SK-N-SH (cell line): Measurements from ENCODE around the gene GJA9. TPM values are rescaled to one million over a fixed set of nuclear protein-coding genes. Genes with fewer than 3 reads are reported as not detected.

Experiments
- CTCF ChIA-PET: fragments of 300-600, 350-600 bp; formaldehyde crosslinking; extraction: SDS; loops from one replicate; lab custom pipeline; 2021; lab: Yijun Ruan, JAX
- POLR2A ChIA-PET: fragments of 350-600 bp; sonication (Branson Sonifier 250); formaldehyde crosslinking; extraction: SDS; loops from one replicate; lab custom pipeline; 2020; ENCODE audit warnings: antibody characterized with exemption, inconsistent platforms; lab: Yijun Ruan, JAX
- DNase-seq: peaks from one replicate; pipeline ENCODE4 v3.0.0; 2012
- H2AFZ ChIP-seq: fragments of 200-600 bp; sonication (generic); 2 replicates; pipeline ENCODE4 v1.8.1; 2016; ENCODE audit warnings: antibody characterized with exemption, mild to moderate bottlenecking, low read depth
- H3F3A ChIP-seq: fragments of 200-600 bp; sonication (generic); replicated peaks from 2 replicates; pipeline ENCODE3; 2016; ENCODE audit warnings: antibody characterized with exemption, mild to moderate bottlenecking; ENCODE audit not compliant: insufficient read depth
- H3K27ac ChIP-seq, 2 experiments: fragments of 200-500 bp in 1 of 2; fragments of 200-600 bp in 1 of 2; sonication (Bioruptor generic) in 1 of 2; sonication (generic), shearing (Covaris generic) in 1 of 2; 2 replicates each; pipeline versions ENCODE4 v1.5.1 to v1.6.1; 2014 to 2016; ENCODE audit warnings: low read depth in 2 of 2, inconsistent platforms in 1 of 2, low read length in 1 of 2, mild to moderate bottlenecking in 1 of 2, mixed read lengths in 1 of 2
- H3K27me3 ChIP-seq: fragments of 200-600 bp; sonication (generic), shearing (Covaris generic); 2 replicates; pipeline ENCODE4 v1.6.1; 2016; ENCODE audit warnings: mixed run types; ENCODE audit not compliant: insufficient read depth
- H3K36me3 ChIP-seq, 2 experiments: fragments of 200-500 bp in 1 of 2; fragments of 200-600 bp in 1 of 2; sonication (Bioruptor generic) in 1 of 2; sonication (generic) in 1 of 2; replicated peaks in 1 of 2; 2 replicates each; pipeline versions ENCODE3 to v1.5.1; 2014 to 2016; ENCODE audit warnings: low read length in 1 of 2, mild to moderate bottlenecking in 1 of 2; ENCODE audit not compliant: insufficient read depth in 2 of 2, control insufficient read depth in 1 of 2
- H3K4me1 ChIP-seq, 2 experiments: fragments of 200-500 bp in 1 of 2; fragments of 200-600 bp in 1 of 2; sonication (Bioruptor generic) in 1 of 2; sonication (generic), shearing (Covaris generic) in 1 of 2; 2 replicates each; pipeline versions ENCODE4 v1.5.1 to v1.6.1; 2014 to 2016; ENCODE audit warnings: low read depth in 1 of 2, low read length in 1 of 2, mixed run types in 1 of 2; ENCODE audit not compliant: insufficient read depth in 2 of 2, control insufficient read depth in 1 of 2
- H3K4me2 ChIP-seq: fragments of 200-600 bp; sonication (generic), shearing (Covaris generic); 2 replicates; pipeline ENCODE4 v1.6.1; 2017; ENCODE audit warnings: mixed run types
- H3K4me3 ChIP-seq, 2 experiments: fragments of 200-500 bp in 1 of 2; fragments of 200-600 bp in 1 of 2; sonication (Bioruptor generic) in 1 of 2; sonication (generic), shearing (Covaris generic) in 1 of 2; 2 replicates each; pipeline versions ENCODE4 v1.5.1 to v1.8.1; 2014 to 2016; ENCODE audit warnings: low read depth in 2 of 2, inconsistent platforms in 1 of 2, low read length in 1 of 2, mild to moderate bottlenecking in 1 of 2, mixed read lengths in 1 of 2, moderate library complexity in 1 of 2
- H3K79me2 ChIP-seq: fragments of 200-600 bp; sonication (generic); 2 replicates; pipeline ENCODE4 v1.8.1; 2017; ENCODE audit warnings: mild to moderate bottlenecking; ENCODE audit not compliant: insufficient read depth
- H3K9ac ChIP-seq: fragments of 200-600 bp; sonication (generic); 2 replicates; pipeline ENCODE4 v1.6.1; 2017; ENCODE audit warnings: mixed run types
- H3K9me2 ChIP-seq: fragments of 200-600 bp; sonication (generic); 2 replicates; pipeline ENCODE4 v1.6.1; 2017; ENCODE audit warnings: mixed run types
- H3K9me3 ChIP-seq: fragments of 200-600 bp; sonication (generic); 2 replicates; pipeline ENCODE4 v1.6.1; 2017; ENCODE audit warnings: mixed run types, mild to moderate bottlenecking, moderate library complexity
- H4K20me1 ChIP-seq: fragments of 200-600 bp; sonication (generic); 2 replicates; pipeline ENCODE4 v1.6.1; 2017; ENCODE audit warnings: mild to moderate bottlenecking, mixed run types; ENCODE audit not compliant: insufficient read depth
- CHD2 ChIP-seq: fragments of 150-350 bp; IDR thresholded peaks from 2 replicates; pipeline ENCODE4 v1.6.1; 2018; ENCODE audit warnings: low read length; ENCODE audit not compliant: partially characterized antibody
- ELF1 ChIP-seq: IDR thresholded peaks from 2 replicates; pipeline ENCODE4 v1.4.0; 2012
- EZH2phosphoT487 ChIP-seq: fragments of 200-600 bp; sonication (generic); IDR thresholded peaks from 2 replicates; pipeline ENCODE4 v1.6.1; 2017; ENCODE audit warnings: low read depth, mixed run types, mild to moderate bottlenecking, antibody characterized with exemption, moderate library complexity, borderline replicate concordance
- GABPA ChIP-seq: IDR thresholded peaks from 2 replicates; pipeline ENCODE4 v1.4.0; 2012; ENCODE audit warnings: low read depth, mild to moderate bottlenecking
- MAX ChIP-seq: IDR thresholded peaks from 2 replicates; pipeline ENCODE4 v1.4.0; 2012; ENCODE audit warnings: low read depth
- MXI1 ChIP-seq: IDR thresholded peaks from 2 replicates; pipeline ENCODE4 v1.6.1; 2012; ENCODE audit warnings: mild to moderate bottlenecking, low read depth, low read length, improper control_type of control experiment
- NFIC ChIP-seq: IDR thresholded peaks from 2 replicates; pipeline ENCODE4 v1.4.0; 2012; ENCODE audit warnings: borderline replicate concordance
- NRF1 ChIP-seq: IDR thresholded peaks from 2 replicates; pipeline ENCODE4 v1.6.1; 2012; ENCODE audit warnings: low read depth, mild to moderate bottlenecking, low read length
- PBX3 ChIP-seq: IDR thresholded peaks from 2 replicates; pipeline ENCODE4; 2012
- POLR2AphosphoS5 ChIP-seq: IDR thresholded peaks from 2 replicates; pipeline ENCODE4 v1.6.1; 2012; ENCODE audit warnings: low read depth, low read length
- RAD21 ChIP-seq: IDR thresholded peaks from 2 replicates; pipeline ENCODE4 v1.6.1; 2012; ENCODE audit warnings: mild to moderate bottlenecking, low read length
- RCOR1 ChIP-seq: fragments of 150-350 bp; IDR thresholded peaks from 2 replicates; pipeline ENCODE4 v1.6.1; 2017; ENCODE audit warnings: antibody characterized with exemption, low read length
- RFX5 ChIP-seq: IDR thresholded peaks from 2 replicates; pipeline ENCODE4 v1.6.1; 2012; ENCODE audit warnings: mild to moderate bottlenecking, improper control_type of control experiment, low read length
- SIN3A ChIP-seq: IDR thresholded peaks from 2 replicates; pipeline ENCODE4 v1.6.1; 2012; ENCODE audit warnings: low read depth, mild to moderate bottlenecking, low read length, moderate library complexity, borderline replicate concordance
- TAF1 ChIP-seq: IDR thresholded peaks from 2 replicates; pipeline ENCODE4 v1.6.1; 2012; ENCODE audit warnings: low read depth, mild to moderate bottlenecking, low read length, moderate library complexity, borderline replicate concordance
- TCF12 ChIP-seq: IDR thresholded peaks from 2 replicates; pipeline ENCODE4 v1.4.0; 2012
- YY1 ChIP-seq: IDR thresholded peaks from 2 replicates; pipeline ENCODE4 v1.4.0; 2012; ENCODE audit warnings: low read depth, mild to moderate bottlenecking
- whole genome bisulfite sequencing: methylation state at CpG from one replicate; pipeline ENCODE4 v1.1.6; 2017; ENCODE audit warnings: low lambda C conversion rate; 5-methylcytosine and 5-hydroxymethylcytosine counted together
- polyA plus RNA-seq, 3 experiments: library from polyadenylated mRNA; depleted of rRNA; stranded (reverse); fragments of >200 nt; gene quantifications; 2 replicates each; pipeline ENCODE4 v1.2.3, GENCODE V29; 2012
- TF ChIP-seq, protein P1 (sequence below): fragments of 150-350 bp; IDR thresholded peaks from 2 replicates; pipeline ENCODE4 v1.6.1; 2016; ENCODE audit warnings: mild to moderate bottlenecking, low read depth, low read length

Gene GJA9
- polyA plus RNA-seq, 1 of the 3 experiments (the other 2 are of a cell fraction): not detected

GRCh38 chr1:38875811-38876210 lies 5.6 kb downstream of the GJA9 start:
- no peak overlapping the region for H3K4me2 ChIP-seq
- TF ChIP-seq NFIC (no peak), POLR2AphosphoS5 (no peak), RCOR1 (no peak), MAX (no peak), PBX3 (no peak), YY1 (no peak), ELF1 (no peak), MXI1 (no peak), TCF12 (no peak), CHD2 (no peak), RAD21 (no peak)
- TF ChIP-seq, protein P1, sequence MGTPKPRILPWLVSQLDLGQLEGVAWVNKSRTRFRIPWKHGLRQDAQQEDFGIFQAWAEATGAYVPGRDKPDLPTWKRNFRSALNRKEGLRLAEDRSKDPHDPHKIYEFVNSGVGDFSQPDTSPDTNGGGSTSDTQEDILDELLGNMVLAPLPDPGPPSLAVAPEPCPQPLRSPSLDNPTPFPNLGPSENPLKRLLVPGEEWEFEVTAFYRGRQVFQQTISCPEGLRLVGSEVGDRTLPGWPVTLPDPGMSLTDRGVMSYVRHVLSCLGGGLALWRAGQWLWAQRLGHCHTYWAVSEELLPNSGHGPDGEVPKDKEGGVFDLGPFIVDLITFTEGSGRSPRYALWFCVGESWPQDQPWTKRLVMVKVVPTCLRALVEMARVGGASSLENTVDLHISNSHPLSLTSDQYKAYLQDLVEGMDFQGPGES: no peak
- TF ChIP-seq, all 33 proteins: peak for 0
- Histone ChIP-seq H3K9me2 (no peaks in the 10 kb centered on the region), H3K27ac (peak overlapping the region in 1 of 2 experiments; percentile 7; a peak in 1 of 4 replicates), H2AFZ (no peak overlapping the region), H3K79me2 (peaks cover 33% of the 10 kb centered on the region), H3F3A (peaks cover 5% of the 10 kb centered on the region), H3K4me1 (peaks cover 6% of the 10 kb centered on the region in 2 experiments; a peak in 2 of 4 replicates), H3K9ac (no peak overlapping the region), H4K20me1 (no peaks in the 10 kb centered on the region), H3K9me3 (no peaks in the 10 kb centered on the region), H3K4me3 (no peak overlapping the region), H3K27me3 (no peaks in the 10 kb centered on the region), H3K36me3 (no peaks in the 10 kb centered on the region)
- CTCF ChIA-PET: no interaction called here
- POLR2A ChIA-PET: no interaction called here
- DNase-seq: no peak
- WGBS: 85% methylated on average over 2 of the region's 2 CpGs

DNA sequence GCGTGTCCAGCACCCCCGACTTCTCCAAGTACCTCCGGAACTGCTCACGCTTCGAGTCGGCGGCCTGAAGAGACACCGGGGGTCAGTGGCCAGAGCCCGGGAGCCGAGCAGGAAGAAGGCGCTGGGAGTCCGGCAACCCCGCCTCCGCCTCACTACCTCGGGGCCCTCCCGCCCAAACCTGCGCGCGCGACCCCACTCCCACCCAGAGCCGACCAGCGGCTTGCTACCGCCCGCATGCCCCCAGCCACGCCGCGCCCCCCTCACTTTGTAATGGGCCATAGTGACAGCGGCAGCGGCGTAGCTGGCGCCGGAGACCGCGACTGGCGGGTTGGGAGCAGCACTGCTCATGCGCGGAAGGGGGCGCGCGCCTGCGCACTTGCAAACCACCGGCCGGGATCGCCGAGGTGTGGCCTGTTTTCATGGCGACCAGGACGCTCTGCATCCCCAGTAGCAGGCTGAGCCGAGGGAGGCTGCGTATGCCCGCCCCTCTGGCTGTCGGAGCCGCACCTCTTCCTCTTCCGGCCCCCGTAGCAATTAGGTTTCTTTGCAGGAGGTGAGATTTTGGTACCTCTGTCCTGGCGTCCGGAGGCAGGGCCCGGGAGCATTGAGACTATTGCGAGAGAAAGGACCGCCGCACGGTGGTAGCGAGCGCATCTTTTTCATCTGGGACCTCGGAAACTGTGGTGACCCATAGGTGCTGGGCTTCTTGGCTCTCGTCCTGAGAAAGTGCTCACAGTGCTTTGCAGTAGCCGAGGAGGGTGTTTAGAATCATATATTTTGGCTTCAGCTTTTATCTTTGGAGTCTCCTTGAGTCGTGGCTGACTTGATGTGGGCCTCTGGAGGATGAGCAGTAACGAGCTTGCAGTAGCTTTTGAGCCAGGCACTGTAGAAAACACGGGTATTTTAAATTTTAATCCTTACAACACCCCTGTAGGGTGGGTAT lies 8.1 kb downstream of the GJA9 start, which contains the start of gene MYCBP:
MYCBP (minus strand) TSS at position 322 of the 943 bp plus-strand sequence; CDS start at position 279, 43 bp downstream.
- Histone ChIP-seq H3F3A (peaks cover 5% of the 10 kb centered on the region), H3K4me3 (peak within 1 kb of the TSS; percentile 88 to 97), H4K20me1 (no peaks in the 10 kb centered on the region), H3K27ac (peak within 1 kb of the TSS; percentile 57 to 79; a peak in 3 of 4 replicates), H3K9me3 (no peaks in the 10 kb centered on the region), H3K4me1 (peaks cover 6% of the 10 kb centered on the region in 2 experiments; a peak in 2 of 4 replicates), H3K9me2 (no peaks in the 10 kb centered on the region), H3K9ac (peak within 1 kb of the TSS; percentile 78), H3K36me3 (peaks cover 0 to 7% of the 10 kb centered on the region in 2 experiments), H3K27me3 (no peaks in the 10 kb centered on the region), H3K79me2 (peaks cover 37% of the 10 kb centered on the region), H3K4me2 (peak within 1 kb of the TSS; percentile 94), H2AFZ (peak within 1 kb of the TSS; percentile 98)
- peak; percentile 99 for DNase-seq
- CTCF ChIA-PET: interaction anchor here (1.0 to 1.9 kb wide), 4 partner anchors 11 to 225 kb away, joined by 3 to 4 read pairs (median 3); no protein-coding TSS in a partner anchor
- POLR2A ChIA-PET: interaction anchor here (0.6 to 1.5 kb wide), 3 partner anchors 17 to 153 kb away, joined by 3 to 5 read pairs (median 5); partner anchors contain the start of gene NDUFS5
- WGBS: 2% methylated on average over 27 of the region's 69 CpGs
- TF ChIP-seq PBX3 (peak; percentile 14; the same call in 1 of the 2 replicates), TAF1 (peak; percentile 45), EZH2phosphoT487 (no peak), RAD21 (no peak), CHD2 (peak; percentile 16), SIN3A (peak; percentile 89; the same call in 1 of the 2 replicates), MAX (peak; percentile 63; the same call in 1 of the 2 replicates), POLR2AphosphoS5 (peak; percentile 96), ELF1 (peak; percentile 65; the same call in 1 of the 2 replicates), GABPA (peak; percentile 91), RFX5 (no peak), NRF1 (peak; percentile 94), MXI1 (peak; percentile 92)
